Medulla oblongata (tissue), 1 donor: Measurements from ENCODE around the gene SCN8A.

Source experiments
- DNase-seq: peaks from one replicate; pipeline ENCODE4 v3.0.0-alpha.2; 2015; ENCODE audit errors: extremely low spot score

Gene SCN8A

GRCh38 chr12:51850081-51850964 lies 259.3 kb downstream of the SCN8A start:
- DNase-seq: no peak

- DNase-seq: no peak
Observed at GRCh38 chr12:51850965-51851299, 259.9 kb downstream of the SCN8A start.

GRCh38 chr12:51851413-51852124 lies 260.5 kb downstream of the SCN8A start:
- no peak for DNase-seq

GRCh38 chr12:51852404-51853137 lies 261.5 kb downstream of the SCN8A start:
- DNase-seq: no peak

- DNase-seq: no peak
Observed at GRCh38 chr12:51855586-51856428, 264.8 kb downstream of the SCN8A start.

- DNase-seq: no peak
Observed at GRCh38 chr12:51860986-51861385, 270.0 kb downstream of the SCN8A start.
